HG02840 (cell line): Measurements from ENCODE around the gene ZBTB16.

Source experiments
- ATAC-seq: cut with Tn5 transposase; IDR thresholded peaks from one replicate; pipeline ENCODE4 v1.9.1; 2021; ENCODE audit warnings: mild to moderate bottlenecking, moderate library complexity, moderate number of reproducible peaks; ENCODE audit not compliant: unreplicated experiment, low FRiP score

Gene ZBTB16

DNA sequence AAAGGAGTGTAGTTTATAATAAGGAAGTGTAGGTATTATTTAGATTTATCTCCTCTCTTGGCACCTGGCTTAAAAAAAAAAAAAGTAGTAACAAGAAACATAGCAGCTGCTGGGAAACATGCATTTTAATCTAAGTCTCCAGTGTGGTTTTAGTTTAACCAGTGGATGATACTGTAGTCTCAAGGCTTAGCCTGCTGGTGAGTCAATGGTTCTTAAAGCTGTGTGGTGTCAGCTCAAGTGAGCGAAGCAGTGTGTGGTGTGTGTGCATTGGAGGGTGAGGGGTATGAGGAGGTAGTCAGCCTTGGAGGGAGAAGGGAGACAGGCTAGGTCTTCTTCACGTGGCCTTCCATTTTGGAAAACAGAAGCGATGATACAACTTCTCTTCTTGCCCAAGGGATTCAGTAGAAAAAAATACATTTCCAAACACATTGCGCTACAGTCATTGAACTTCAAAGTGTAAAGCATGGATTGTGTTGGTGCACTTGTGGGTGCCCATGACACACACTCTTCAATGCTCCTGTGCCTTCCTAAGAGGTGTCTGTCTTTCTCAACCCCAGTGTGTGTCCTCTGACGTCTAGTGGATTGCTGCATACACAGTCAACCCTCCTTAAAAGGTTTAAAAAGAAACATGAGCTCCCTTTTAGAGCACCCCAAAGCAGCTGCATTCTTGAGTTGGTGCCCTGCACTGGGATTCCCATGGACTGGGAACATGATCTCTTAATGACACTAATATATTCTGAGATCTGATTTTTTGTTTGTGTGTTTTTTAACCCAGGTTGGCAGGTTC lies 40.1 kb downstream of the ZBTB16 start:
- no peak for ATAC-seq

DNA sequence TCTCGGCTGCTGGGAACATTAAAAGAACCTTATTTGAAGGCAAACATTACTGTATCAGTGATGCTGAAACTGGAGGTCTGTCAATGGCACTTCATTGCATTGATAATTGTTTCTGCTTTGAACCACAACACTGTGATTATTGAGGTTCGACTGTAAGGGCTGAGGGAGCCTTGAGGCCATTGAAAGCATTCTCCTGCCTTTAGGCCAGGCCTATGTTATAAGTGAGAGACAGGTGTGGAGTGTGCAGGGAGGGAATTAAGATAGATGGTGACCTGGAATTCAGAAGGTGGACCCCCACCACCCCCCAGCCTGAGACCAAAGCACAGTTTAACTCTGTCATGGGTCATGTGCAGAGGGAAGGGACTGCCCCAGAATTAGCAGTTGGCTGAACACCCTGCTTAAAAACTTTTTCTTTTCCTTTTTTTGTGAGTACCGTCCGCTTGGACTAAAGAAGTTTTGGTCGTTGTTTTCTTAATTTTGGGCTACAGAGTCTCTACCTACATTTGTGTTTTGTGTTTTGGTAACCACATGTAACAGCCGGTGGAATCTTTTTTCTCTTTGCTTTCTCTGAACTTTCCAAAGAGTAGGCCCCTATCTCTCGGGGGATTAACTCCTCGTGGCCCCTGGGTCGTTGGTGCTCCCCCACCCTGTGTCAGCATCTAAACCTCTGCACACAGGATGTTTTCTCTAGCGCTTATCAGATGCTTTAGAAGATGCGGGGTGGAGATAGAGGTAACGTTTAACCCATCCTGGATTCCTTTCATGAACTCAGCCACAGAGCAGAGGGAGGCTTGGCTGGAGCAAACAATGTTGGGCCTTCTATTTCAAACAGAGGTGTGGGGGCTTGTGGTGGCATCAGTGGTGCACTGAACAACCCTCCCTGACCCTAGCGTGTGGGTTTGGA lies 43.7 kb downstream of the ZBTB16 start:
- no peak for ATAC-seq

DNA sequence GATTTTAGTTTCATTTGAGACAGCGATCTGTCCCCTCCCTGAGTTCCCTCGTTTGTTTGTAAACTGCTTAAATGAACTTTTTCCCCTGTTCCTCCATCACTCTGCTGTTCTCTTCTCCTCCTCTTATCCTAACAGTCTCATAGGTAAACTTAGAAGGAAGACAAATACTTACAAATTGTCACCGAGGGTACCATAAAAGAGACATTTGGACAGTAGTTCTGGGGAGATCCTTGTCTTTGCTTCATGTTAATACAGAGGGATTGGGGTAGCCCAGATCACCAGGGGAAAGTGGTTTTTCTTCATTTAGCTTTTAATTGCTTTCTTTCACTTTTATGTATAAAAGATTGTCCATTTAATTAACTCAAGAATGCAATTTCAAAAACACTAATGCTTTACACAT lies 46.1 kb downstream of the ZBTB16 start:
- no peak for ATAC-seq

DNA sequence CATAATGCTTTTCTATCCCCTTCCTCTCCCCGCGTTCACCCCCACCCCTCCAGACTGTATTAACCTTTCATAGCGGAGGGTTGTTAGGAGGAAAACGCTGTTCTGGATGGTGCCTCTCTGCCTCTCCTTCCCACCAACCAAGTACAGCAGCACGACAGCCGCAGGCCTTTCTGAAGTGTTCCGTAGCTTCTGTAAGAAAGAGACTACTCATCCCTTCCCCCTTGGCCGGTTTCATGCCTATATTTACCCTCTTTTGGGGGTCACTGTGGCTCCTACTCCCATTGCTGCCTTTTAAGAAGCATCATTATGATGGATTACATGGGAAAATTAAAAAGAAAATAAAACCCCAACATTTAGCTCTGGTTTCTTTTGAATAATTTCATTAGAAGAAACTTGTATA lies 46.5 kb downstream of the ZBTB16 start:
- no peak for ATAC-seq

DNA sequence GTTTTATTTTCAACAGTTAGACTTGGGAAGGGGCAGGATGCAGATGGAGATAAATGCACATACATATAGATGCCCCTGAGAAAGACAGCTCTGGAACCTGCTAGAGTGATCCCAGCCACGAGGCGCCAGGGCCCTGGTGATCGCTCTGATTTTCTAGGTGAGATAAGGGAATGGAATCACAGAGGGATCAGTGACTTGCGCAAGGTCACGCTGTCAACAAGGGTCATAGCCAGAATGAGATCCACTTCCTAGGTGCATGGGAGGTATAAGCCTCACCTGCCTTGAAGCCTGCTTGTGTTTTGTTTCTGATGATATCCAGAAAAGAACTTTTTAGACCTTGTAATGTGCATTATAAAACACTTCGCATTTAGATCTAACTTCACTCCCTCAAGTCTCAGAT lies 47.5 kb downstream of the ZBTB16 start:
- ATAC-seq: no peak

DNA sequence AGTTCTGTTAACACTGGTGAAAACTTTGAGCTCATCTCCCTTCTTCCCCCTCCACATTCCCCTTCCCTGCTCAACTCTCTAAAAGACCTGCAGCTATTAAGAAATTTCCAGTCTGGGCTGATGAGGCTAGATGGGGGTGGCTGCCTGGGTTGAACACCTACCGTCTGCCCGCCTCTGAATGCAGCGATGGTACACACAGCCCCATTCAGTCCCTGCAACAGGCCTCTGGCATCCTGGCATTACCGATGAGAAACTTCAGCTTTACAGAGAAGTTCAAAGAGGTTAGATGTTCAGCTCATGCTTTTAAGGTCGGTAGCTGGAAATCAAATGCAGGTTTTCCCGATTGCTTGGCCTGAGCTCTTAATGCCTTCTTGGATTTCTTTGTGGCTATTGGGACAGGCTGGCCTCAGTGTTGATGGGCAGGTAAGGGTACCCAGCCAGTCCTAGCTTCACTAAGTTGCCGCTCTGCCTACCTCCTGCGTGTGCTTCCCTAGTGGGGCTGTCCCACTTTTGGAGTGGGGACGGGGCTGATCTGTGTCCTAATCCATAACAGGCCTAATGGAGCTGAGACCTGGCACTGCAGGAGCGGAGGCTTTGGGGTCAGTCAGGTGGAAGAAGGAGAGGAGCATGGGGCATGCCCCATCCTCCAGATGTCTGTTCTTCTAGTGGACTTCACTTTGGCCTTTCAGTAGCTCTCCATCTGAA lies 49.1 kb downstream of the ZBTB16 start:
- no peak for ATAC-seq

DNA sequence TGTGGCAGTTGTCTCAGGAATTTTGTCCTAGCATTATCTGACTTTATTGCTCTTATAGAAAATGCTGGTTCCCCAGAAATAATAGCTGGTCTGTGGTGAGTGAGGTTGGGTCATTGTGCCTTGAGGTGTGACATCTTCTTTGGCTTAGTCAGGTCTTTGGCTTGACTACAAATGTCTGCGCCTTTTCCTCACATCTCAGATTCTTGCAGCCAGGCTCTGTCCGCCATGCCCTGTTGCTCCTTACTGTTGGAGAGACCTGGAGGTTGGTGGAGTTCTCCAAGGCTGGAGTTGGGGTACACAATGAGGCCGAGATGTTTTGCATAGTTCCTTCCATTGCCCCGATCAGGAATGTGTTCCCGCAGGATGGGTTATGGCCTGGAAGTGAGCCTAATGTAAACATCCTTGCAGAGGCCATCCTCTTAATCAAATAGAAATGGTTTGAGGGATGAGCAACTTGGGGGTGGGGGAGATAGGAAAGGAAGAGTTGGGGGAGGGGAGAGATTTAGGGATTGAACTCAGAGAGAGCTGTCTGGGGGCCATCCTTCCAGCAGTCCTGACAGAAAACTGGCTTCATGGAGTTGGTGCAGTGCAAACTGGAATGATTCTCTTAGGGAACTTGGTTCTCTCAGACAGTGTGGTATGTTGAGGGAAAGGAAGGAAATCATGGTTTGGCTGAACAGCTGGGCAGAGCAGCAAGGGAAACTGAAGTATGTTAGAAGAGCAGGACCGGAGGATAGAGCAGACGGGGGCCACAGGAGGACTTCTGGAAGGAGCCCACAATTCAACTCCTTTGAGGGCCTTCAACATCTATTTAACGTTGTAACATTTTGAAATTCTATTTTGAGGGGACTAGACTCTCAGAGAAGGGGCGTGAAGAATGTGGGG lies 49.9 kb downstream of the ZBTB16 start:
- ATAC-seq: no peak

DNA sequence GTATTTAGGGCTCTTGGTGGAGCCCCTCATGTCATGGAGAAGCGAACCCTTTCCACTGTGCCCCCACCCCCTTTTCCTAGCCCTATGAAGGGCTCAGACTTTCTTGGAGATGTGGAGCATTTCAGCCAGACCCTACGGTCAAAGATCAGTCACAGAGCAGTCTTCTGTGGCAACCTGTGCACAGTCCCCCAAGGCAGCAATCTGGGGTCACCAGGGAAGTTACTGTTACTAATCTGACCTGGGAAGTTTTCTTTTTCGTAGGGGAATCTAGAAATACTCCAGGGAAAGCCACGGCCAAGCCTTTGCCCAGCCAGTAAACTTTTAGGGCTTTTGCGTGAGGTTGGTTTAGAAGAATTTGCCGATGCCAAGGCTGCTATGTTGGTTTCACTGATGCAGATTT lies 50.6 kb downstream of the ZBTB16 start:
- ATAC-seq: no peak

DNA sequence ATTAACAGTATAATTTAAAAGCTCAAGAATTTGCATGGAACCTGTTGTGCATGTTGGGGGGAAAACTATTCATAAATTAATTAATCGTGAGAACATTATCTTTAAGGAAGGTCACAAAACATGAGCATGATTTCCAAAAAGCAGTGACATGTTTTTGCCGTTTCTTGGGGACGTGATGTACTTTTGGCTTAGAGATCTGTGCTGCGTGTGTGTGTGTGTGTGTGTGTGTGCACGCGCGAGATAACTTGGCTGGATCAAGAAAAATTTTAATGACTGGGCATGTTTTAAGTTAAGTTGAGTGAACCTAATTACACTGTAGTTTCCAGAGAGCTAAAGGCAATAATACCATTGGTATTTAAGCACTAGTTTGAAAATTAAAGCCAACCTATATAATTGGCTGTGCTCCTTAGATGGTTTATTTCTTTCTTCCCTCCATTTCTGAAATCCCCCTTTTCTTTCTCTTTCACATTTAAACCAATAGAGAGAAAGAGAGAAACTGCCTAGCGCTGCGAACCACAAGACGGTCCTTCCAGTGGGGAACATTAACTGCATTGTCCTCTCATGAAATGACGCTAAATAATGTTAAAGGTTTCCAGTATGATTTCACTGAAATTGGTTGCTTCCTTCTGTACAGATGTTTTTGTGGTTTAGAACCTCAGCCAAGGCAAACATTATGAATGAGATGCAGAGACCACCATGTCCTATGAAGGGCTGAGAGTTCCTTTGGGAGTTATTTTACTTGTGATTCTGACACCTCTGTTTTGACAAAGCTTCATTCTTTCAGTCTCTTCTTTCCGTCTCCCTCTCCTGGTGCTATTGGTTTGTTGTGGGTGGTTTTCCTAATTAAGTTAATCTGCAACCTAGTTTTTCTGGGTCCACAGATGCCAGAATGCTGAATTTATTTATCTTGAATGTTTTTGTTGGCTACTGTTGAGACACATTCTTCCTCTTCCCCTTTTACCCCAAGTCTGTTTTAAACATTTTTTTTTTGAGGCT lies 51.7 kb downstream of the ZBTB16 start:
- ATAC-seq: no peak

DNA sequence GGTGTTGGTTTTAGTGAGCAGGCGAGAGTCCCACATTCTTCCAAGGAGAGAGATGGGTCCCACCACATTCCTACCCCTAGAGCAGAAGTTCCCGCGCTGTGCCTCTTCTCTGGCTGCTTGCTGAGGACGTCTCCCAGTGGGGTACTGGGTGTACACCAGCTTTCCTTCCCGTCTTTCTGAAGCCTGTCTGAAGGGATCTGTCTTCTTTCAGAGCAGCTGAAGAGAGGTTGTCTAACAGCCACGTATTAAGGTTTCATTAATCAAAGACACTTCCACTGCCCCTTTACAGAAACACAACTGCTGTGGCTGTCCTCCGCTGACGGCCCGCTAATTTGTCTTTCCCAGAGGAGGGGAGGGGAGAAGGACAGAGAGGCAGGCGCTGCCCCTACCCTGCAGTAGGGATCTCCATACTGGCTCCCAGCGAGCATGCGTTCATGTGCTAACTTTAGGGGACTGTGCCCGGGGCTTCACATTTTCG lies 56.0 kb downstream of the ZBTB16 start:
- ATAC-seq: no peak

DNA sequence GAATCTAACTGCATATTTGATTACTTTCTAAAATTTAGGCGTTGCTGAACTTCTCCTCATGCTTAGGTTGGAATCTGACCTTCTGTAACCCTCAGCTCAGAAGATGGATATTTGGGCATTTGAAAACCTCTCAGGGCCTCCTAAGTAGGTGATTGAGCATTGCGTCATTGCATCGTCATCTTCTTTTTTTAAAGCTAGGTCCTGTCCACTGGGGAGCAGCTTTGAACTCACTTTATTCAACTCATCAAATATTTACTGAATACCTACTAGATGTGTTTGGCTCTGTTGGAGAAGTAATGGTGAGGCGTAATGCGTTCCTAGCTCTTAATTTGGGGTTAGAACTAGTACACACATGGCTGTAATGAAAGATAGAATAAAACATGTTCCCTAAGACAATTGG lies 56.8 kb downstream of the ZBTB16 start:
- no peak for ATAC-seq

DNA sequence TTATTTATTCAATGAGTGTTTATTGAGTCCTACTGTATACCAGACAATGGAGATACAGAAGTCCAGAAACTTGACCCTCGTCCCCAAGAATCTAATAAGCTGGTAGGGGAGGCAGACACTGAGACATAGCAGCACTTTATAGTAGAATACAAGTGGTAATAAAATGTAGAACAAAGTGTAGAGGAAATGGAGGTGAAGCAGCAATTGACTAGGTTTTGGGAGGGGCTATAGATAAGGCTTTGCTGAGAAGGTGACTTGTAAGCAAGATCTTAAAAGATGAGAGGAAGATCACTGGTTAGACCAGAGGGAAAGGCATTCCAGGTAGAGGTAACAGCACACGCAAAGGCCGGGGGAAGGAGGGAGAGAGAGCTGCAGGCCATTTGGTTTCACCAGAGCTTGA lies 57.3 kb downstream of the ZBTB16 start:
- no peak for ATAC-seq

DNA sequence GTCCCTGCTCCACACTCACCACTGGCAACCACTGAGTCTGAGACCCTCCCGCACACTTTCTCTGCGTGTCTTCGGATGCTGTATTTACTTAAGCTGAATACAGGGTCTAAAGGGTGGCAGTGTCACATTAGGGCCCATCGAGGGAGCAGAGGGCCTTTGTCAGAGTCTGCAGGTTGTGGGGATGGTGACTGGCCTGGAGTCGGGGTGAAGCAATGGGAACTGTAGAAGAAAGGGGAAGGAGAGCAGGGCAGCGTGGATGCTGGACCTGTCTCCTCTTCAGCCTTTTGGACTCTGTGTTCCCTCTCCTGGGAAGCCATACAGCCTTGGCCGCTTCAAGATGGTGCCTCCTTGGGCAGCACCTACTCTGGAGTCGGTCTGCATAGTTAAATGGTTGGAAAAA lies 61.1 kb downstream of the ZBTB16 start:
- no peak for ATAC-seq

DNA sequence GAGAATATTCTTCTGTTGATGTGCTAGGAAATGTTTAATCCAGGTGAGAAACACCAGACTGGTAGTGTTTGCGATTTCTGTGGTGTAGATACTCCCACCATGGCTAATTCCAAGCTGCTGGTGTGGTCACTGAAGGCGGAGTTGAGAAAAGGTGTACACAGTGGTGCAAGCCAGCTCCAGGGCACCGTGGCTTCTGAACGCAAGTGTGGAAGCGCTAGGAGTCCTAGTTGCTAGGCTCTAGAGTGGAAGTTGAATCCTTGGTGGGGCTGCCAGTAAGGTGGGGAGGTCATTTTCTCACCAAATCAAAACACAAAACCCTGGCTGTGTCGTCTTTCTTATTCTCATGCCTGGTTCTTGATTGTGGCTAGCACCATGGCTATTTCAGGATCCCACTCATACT lies 61.6 kb downstream of the ZBTB16 start:
- ATAC-seq: no peak

DNA sequence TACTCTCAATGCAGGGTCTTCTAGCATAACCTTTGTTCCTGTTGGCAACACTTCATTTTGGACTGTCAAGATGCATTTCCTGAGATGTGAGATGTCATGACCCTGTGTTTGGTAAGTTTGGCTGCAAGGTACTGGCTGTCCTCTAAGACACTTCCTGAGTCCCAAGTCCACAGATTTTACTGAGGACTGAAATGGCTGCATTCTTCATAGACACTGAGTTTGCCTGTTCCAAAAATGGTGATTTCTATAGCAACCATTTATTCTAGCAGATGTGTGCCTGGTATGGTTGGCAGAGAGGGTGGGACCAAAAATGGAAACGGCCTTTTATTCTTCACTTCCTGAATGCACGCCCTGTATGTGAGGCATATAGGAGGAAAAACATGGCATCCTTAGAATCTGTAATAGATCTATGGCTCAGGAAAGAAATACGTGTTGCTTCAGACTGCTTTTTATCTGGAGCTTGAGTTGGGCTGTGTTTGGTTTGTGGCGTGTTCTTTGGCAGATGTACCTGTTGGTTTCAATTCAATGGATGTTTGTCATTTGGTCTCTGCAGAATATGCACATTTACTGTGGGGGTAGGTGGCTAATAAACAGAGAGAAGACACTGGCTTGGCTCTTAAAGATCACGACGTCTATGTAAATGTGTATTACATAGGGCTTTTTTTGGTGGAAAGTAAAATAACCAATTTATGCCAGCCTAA lies 62.4 kb downstream of the ZBTB16 start:
- no peak for ATAC-seq

DNA sequence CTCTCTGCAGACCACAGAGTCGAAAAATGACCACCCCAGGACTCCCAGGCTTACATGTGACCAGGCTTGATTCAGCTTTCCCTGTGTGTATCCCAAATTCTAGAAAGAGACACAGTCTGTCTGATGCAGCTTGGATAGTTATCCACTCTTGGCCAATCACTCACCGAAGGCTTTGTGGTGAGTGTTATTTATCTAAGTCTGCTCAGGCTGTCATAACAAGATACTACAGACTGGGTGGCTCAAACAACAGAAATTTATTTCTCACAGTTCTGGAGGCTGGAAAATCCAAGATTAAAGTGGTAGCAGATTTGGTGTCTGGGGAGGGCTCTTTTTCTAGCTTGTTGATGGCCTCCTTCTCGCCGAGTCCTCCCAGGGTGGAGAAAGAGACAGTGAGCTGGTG lies 63.2 kb downstream of the ZBTB16 start:
- no peak for ATAC-seq

DNA sequence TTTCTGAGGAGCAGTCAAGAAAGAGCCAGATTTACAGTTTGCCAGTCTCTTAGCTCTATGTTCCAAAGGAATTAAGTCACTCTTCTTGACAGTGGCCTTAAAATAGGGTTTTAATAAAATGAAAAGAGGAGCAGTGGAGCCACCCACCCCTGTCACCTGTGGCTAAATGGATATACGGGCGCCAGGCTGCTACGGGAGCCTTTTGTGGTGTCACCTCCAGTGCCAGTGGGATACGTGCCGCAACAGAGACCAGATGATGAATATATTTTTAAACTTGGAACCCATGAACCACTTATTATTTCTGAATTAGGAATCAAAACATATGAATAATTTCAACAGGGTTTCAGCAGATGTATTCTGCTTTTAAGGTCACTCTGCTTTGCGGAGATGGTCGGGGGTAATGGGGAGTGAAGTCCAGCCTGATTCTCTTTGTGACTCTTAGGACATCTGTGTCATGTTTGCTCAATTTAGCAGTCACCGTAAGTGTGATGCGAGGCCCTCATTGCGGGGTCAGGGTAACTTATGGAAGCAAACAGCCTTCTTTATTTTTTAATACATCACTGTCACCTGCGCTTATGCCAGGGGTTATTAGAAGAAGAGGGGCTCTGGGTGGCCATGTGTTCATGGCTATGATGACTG lies 64.3 kb downstream of the ZBTB16 start:
- ATAC-seq: no peak
